Astrocyte (in vitro differentiated cells and primary cell): ENCODE data around the gene LINGO3. TPM values are rescaled to one million over a fixed set of nuclear protein-coding genes. Genes with fewer than 3 reads are reported as not detected.

Experiments used
- DNase-seq: peaks from one replicate; pipeline ENCODE4 v3.0.0-alpha.2; 2010; ENCODE audit warnings: low read depth
- FAIRE-seq: peaks from 2 replicates; lab custom pipeline; 2011; peaks lifted over from hg19 to GRCh38; lab: Jason Lieb, UNC
- H2AFZ ChIP-seq: 2 replicates; pipeline ENCODE4 v1.6.0; 2012; ENCODE audit warnings: low read depth, low read length, inconsistent platforms
- H3K27ac ChIP-seq: 2 replicates; pipeline ENCODE4 v1.5.1; 2011; ENCODE audit warnings: low read depth, low read length, inconsistent platforms
- H3K27me3 ChIP-seq: 2 replicates; pipeline ENCODE4 v1.6.0; 2011; ENCODE audit warnings: low read length, inconsistent platforms; ENCODE audit not compliant: insufficient read depth
- H3K36me3 ChIP-seq: 2 replicates; pipeline ENCODE4 v1.5.1; 2011; ENCODE audit warnings: low read length, inconsistent platforms; ENCODE audit not compliant: insufficient read depth
- H3K4me1 ChIP-seq: 2 replicates; pipeline ENCODE4 v1.5.1; 2011; ENCODE audit warnings: low read length, inconsistent platforms; ENCODE audit not compliant: insufficient read depth
- H3K4me2 ChIP-seq: 2 replicates; pipeline ENCODE4 v1.6.0; 2012; ENCODE audit warnings: low read length, inconsistent platforms
- H3K4me3 ChIP-seq: 2 replicates; pipeline ENCODE4 v1.5.1; 2011; ENCODE audit warnings: low read depth, mild to moderate bottlenecking, low read length, inconsistent platforms; ENCODE audit not compliant: insufficient read depth
- H3K79me2 ChIP-seq: 2 replicates; pipeline ENCODE4 v1.6.0; 2012; ENCODE audit warnings: mild to moderate bottlenecking, low read length, inconsistent platforms; ENCODE audit not compliant: insufficient read depth
- H3K9ac ChIP-seq: 2 replicates; pipeline ENCODE4 v1.6.0; 2012; ENCODE audit warnings: mild to moderate bottlenecking, low read length, inconsistent platforms
- H3K9me3 ChIP-seq: 2 replicates; pipeline ENCODE4 v1.5.1; 2012; ENCODE audit warnings: low read depth, mild to moderate bottlenecking, low read length, inconsistent platforms; ENCODE audit not compliant: insufficient read depth
- H4K20me1 ChIP-seq: 2 replicates; pipeline ENCODE4 v1.6.0; 2012; ENCODE audit warnings: low read length, inconsistent platforms; ENCODE audit not compliant: insufficient read depth
- H3K27ac Mint-ChIP-seq: one replicate; pipeline ENCODE4 v1.8.0; 2021; ENCODE audit warnings: mild to moderate bottlenecking, mixed read lengths; ENCODE audit not compliant: unreplicated experiment
- H3K27me3 Mint-ChIP-seq: one replicate; pipeline ENCODE4 v1.8.0; 2021; ENCODE audit warnings: low read depth, mixed read lengths; ENCODE audit not compliant: unreplicated experiment
- H3K36me3 Mint-ChIP-seq: one replicate; pipeline ENCODE4 v1.8.0; 2021; ENCODE audit warnings: low read depth, mixed read lengths; ENCODE audit not compliant: unreplicated experiment
- H3K4me1 Mint-ChIP-seq: one replicate; pipeline ENCODE4 v1.8.0; 2021; ENCODE audit warnings: low read depth, mixed read lengths; ENCODE audit not compliant: unreplicated experiment
- H3K4me3 Mint-ChIP-seq: one replicate; pipeline ENCODE4 v1.8.0; 2021; ENCODE audit warnings: mild to moderate bottlenecking, moderate library complexity, mixed read lengths; ENCODE audit not compliant: unreplicated experiment
- H3K9me3 Mint-ChIP-seq: one replicate; pipeline ENCODE4 v1.8.0; 2021; ENCODE audit warnings: mild to moderate bottlenecking, mixed read lengths; ENCODE audit not compliant: unreplicated experiment
- EZH2 ChIP-seq: IDR thresholded peaks from 2 replicates; pipeline ENCODE4 v1.6.1; 2012; ENCODE audit warnings: mild to moderate bottlenecking, low read length, inconsistent platforms; ENCODE audit not compliant: insufficient read depth
- total RNA-seq: library from RNA; stranded (reverse); gene quantifications from 2 replicates; pipeline ENCODE4 v1.2.1, GENCODE V29; 2021
- TF ChIP-seq, protein P1 (sequence below): IDR thresholded peaks from 2 replicates; pipeline ENCODE4 v1.5.1; 2011; ENCODE audit warnings: low read depth, mild to moderate bottlenecking, inconsistent platforms, low read length, moderate library complexity; ENCODE audit not compliant: insufficient read depth

The LINGO3 gene
- total RNA-seq, 1 donor from 2014 or later = not detected

DNA sequence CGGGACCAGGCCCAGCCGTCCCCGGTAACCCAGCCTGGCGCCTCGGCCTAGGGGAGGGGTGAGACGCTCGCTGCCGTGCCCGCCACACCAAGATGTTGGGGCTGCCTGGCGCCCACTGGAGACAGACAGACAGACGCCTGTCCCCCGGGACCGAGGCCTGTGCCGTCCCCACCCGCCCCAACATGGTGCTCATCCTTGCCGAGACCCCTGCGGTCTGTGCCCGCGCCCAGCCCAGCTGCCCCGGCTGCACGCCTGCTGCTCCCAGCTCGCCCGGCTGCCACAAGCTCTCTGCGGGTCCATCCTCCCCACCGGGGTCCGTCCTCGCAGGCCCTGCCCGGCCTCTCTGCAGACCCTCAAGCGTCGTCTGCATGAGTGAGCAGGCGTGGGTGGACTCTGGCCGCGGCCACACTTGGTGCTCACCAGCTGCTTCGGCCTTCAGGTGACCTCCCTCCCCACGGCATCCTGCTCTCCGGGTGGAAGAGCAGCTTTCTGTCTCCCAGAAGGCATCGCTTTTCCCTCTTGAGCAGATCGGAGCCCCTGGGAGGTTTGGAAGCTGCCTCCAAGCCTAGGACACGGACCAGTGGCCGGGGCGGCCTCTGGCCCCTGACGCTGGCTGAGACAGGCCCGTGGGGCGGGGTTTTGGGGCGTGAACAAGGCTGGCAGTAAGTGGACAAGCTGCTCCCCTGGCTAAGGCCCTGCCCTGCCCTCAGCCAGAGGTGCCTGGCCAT lies 45.4 kb upstream of the LINGO3 start:
- H3K27me3 ChIP-seq = peaks cover under 1% of the 10 kb centered on the region
- TF ChIP-seq, protein P1, sequence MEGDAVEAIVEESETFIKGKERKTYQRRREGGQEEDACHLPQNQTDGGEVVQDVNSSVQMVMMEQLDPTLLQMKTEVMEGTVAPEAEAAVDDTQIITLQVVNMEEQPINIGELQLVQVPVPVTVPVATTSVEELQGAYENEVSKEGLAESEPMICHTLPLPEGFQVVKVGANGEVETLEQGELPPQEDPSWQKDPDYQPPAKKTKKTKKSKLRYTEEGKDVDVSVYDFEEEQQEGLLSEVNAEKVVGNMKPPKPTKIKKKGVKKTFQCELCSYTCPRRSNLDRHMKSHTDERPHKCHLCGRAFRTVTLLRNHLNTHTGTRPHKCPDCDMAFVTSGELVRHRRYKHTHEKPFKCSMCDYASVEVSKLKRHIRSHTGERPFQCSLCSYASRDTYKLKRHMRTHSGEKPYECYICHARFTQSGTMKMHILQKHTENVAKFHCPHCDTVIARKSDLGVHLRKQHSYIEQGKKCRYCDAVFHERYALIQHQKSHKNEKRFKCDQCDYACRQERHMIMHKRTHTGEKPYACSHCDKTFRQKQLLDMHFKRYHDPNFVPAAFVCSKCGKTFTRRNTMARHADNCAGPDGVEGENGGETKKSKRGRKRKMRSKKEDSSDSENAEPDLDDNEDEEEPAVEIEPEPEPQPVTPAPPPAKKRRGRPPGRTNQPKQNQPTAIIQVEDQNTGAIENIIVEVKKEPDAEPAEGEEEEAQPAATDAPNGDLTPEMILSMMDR = no peak
- TF ChIP-seq EZH2 = no peak
- H3K9me3 ChIP-seq = no peaks in the 10 kb centered on the region
- H2AFZ ChIP-seq = no peak overlapping the region
- Mint-ChIP-seq H3K4me1 (no peaks in the 10 kb centered on the region), H3K9me3 (no peaks in the 10 kb centered on the region), H3K36me3 (no peaks in the 10 kb centered on the region), H3K27me3 (no peaks in the 10 kb centered on the region), H3K27ac (no peak overlapping the region), H3K4me3 (no peak overlapping the region)
- H3K27ac ChIP-seq = no peak overlapping the region
- H3K9ac ChIP-seq = no peak overlapping the region
- no peak for DNase-seq
- peaks cover 3% of the 10 kb centered on the region for H3K36me3 ChIP-seq
- no peak for FAIRE-seq
- no peak overlapping the region for H3K4me3 ChIP-seq
- H3K79me2 ChIP-seq = no peaks in the 10 kb centered on the region
- peaks cover 4% of the 10 kb centered on the region for H4K20me1 ChIP-seq
- no peak overlapping the region for H3K4me2 ChIP-seq
- H3K4me1 ChIP-seq = no peaks in the 10 kb centered on the region

- Histone ChIP-seq H3K36me3 (peaks cover 3% of the 10 kb centered on the region), H4K20me1 (peaks cover 4% of the 10 kb centered on the region), H3K79me2 (no peaks in the 10 kb centered on the region), H3K4me2 (no peak overlapping the region), H3K4me1 (no peaks in the 10 kb centered on the region), H3K27me3 (no peaks in the 10 kb centered on the region), H3K27ac (no peak overlapping the region), H3K9ac (no peak overlapping the region), H3K9me3 (no peaks in the 10 kb centered on the region), H3K4me3 (no peak overlapping the region), H2AFZ (no peak overlapping the region)
- H3K4me1 Mint-ChIP-seq = no peaks in the 10 kb centered on the region
- DNase-seq (no peak), FAIRE-seq (no peak)
- TF ChIP-seq EZH2 = no peak
- TF ChIP-seq, protein P1 = no peak
- no peaks in the 10 kb centered on the region for H3K9me3 Mint-ChIP-seq
- no peaks in the 10 kb centered on the region for H3K36me3 Mint-ChIP-seq
- no peaks in the 10 kb centered on the region for H3K27me3 Mint-ChIP-seq
- H3K4me3 Mint-ChIP-seq = no peak overlapping the region
- no peak overlapping the region for H3K27ac Mint-ChIP-seq
Observed at GRCh38 chr19:2352121-2352520, 44.2 kb upstream of the LINGO3 start.

GRCh38 chr19:2351591-2351990 lies 43.6 kb upstream of the LINGO3 start:
- Histone ChIP-seq H3K9ac (no peak overlapping the region), H3K27ac (no peak overlapping the region), H2AFZ (no peak overlapping the region), H3K79me2 (no peaks in the 10 kb centered on the region), H3K27me3 (no peaks in the 10 kb centered on the region), H4K20me1 (peaks cover 4% of the 10 kb centered on the region), H3K9me3 (no peaks in the 10 kb centered on the region), H3K4me2 (no peak overlapping the region), H3K4me3 (no peak overlapping the region), H3K4me1 (no peaks in the 10 kb centered on the region), H3K36me3 (peaks cover 7% of the 10 kb centered on the region)
- Mint-ChIP-seq H3K4me3 (no peak overlapping the region), H3K36me3 (no peaks in the 10 kb centered on the region), H3K9me3 (no peaks in the 10 kb centered on the region), H3K27me3 (no peaks in the 10 kb centered on the region), H3K27ac (no peak overlapping the region), H3K4me1 (no peaks in the 10 kb centered on the region)
- TF ChIP-seq EZH2 = no peak
- TF ChIP-seq, protein P1 = no peak
- DNase-seq (no peak), FAIRE-seq (no peak)
